CD4-positive, alpha-beta T cell treated with Interleukin-10 for 1 hour (primary cell): ENCODE results near the gene DSP.

Experiments used
- DNase-seq: peaks from one replicate; pipeline ENCODE4 v3.0.0-alpha.2; 2020

The DSP gene

DNA sequence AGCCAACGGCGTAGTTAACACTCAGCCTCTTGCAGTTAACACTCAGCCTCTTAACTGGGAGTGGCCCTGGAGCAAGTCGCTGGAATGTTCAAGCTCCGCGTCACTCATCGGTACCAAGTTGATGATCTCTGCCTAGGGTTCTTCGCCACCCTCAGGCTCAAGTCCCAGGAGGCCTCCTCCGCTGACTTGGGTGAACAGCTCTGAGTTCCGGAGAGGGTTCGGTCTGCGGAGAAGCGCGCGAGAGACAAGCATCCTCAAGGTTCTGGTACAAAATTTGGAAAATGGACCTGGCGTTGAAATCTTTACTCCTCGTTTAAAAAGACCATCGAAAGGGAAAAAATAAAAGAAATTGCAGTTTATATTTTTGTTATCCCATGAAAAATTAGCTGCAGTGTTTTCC, 876 bp upstream of the DSP start:
- DNase-seq: no peak

GRCh38 chr6:7542065-7542873, 798 bp downstream of the DSP start:
- no peak for DNase-seq

DNA sequence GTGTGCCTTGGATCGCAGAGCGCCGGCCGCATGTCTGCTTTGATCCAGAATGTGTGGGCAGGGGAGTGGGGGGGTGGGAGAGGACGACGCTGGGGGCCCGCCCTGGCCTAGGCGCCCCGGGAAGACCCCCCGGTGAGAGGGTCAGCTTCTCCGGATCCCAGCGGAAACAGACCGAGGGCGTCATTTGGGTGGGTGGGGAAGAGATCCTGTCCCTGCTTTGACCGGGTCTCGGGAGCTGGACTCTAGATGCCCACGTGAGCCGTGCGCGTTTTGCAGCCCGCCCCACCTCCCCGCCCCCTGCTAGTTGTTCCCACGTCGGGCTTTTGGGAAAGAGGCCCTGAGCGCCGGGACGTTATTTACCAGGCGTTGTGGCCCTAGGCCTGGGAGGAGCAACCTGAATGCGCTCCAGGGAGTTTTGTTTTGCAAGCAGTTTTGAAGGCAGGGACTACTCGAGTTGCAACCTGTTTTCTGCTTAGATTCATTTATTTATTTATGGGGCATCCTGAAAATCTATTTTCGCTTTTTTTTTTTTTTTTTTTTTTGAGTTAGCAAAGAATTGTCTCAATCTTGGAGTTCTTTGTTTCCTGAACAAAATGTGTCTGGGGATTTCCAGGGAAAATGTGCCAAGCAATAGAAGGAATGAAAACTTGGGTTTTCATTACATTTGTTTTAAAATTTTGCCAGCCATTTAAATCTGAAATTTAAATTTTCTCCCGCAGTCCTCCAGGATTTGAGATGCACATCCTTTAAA, 1.6 kb downstream of the DSP start:
- DNase-seq: no peak

- no peak for DNase-seq
Observed at GRCh38 chr6:7543789-7544424, 2.4 kb downstream of the DSP start.

DNA sequence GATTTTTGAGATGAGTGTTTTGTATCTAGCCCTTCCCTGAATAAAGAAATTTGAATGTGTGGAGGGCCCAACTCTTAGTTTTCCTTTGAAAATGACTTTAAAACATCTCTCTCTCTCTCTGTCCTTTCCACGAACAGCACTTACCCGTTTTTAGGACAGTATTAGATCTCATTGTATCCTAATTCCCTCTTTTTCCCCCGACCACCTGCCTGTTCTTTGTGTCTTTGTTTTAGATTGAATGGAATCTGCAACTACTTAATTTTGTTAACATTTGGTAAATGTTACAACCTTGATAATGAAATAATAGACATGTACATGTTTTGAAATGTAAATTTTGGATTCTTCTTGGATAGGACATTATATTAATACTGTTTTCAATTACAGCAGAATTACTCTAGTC, 3.1 kb downstream of the DSP start:
- DNase-seq: no peak

DNA sequence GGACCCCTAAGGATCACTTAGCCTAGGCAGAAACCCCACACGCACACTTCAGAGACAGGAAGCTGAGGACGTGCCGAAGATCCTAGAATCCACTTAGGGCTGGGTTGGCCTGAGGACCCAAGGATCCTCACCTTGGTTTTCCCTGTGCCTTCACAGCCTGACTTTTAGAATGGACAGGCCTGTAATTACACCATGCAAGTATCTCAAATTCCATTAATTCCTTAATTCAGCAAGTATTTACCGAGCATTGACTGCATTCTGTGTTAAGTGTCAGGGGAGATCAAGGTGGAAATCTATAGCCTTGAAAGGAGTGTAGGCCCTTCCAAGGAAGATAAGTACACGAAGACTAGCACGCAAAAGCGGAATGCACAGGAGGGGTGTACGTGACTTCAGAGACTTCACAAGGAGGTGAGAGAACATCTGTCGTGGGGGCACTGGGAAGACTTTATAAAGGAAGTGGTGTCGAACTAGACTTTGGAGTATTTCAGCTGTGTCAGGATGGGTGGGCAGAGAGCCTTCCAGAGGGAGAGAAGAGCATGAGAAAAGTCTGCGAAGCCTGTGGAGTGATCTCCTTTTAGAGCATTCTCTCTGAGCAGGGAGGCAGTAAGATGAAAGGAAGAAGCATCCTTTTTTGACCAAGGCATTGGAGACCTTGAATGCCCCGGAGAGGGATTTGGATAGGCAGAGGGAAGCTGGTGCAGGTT, 4.0 kb downstream of the DSP start:
- DNase-seq: no peak

- no peak for DNase-seq
Observed at GRCh38 chr6:7546020-7546369, 4.5 kb downstream of the DSP start.

DNA sequence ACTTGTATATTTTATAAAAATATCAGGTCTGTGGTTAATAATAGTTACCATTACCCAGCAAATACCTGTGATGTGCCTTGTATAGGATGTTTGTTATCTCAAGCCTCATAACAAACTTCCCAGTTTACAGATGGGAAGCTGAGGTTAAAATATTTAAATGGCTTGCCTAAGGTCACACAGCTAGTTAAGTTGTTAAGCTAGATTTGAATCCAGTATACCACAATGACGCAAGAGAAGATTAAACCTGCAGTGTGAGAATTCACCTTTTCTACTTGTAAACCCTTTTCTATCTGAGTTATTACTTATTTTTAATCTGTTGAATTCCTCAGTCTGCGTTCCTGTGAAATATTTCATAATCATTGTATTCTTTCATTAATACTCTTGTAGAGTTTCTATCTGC, 4.9 kb downstream of the DSP start:
- DNase-seq: no peak

DNA sequence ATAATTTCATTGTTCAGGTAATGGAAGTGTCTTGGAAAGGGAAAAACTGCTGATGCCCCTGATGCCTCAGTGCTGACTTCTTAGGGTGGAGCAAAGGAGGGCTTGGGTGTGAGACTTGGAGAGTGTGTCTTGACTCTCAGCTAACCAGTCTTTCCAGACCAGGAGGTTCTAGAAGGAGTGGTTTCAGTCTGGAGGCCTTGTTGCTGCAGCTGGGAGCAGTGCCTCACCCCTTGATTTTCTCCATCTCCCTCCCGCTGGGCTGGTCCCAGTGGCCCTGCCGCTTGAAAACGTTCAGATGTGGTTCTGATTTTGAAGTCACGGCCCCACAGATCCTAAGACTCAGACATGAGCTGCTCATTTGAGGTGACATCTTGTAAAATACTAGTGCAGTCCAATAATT, 5.4 kb downstream of the DSP start:
- DNase-seq: no peak

GRCh38 chr6:7547315-7547714, 5.8 kb downstream of the DSP start:
- DNase-seq: no peak

DNA sequence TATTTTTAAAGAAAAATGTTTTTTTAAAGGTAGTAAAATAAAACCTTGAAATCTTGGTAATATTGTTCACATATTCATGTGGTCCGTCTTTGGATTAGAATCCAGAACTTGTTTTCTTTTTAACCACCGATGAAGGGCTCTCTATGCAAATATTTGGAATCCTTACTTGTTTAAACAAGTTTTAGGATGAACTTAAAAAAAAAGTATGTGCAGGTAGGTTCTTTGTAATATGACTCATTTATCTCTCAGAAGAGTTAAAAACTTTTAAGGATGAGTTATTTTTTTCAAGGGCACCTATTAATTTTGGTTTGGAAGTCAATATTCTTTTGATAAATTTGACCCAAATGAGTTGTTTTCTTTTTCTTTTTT, 8.9 kb downstream of the DSP start:
- no peak for DNase-seq

- no peak for DNase-seq
Observed at GRCh38 chr6:7554533-7555275, 13.2 kb downstream of the DSP start.

DNA sequence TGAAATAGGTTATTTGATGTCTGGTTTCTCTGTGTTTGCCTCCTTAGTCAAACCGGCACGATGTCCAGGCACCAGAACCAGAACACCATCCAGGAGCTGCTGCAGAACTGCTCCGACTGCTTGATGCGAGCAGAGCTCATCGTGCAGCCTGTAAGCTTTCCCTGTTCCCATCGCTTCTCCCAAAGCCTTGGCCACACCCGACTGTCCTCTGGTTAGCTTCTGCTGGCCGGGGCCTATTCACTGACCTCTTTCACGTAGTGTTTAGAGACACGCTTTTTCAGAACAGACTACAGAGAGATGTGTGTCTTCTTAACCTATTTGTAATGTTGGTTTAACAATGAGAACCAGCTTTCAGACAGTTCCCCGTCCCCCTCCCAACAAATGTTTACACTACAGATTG, 14.2 kb downstream of the DSP start:
- no peak for DNase-seq

DNA sequence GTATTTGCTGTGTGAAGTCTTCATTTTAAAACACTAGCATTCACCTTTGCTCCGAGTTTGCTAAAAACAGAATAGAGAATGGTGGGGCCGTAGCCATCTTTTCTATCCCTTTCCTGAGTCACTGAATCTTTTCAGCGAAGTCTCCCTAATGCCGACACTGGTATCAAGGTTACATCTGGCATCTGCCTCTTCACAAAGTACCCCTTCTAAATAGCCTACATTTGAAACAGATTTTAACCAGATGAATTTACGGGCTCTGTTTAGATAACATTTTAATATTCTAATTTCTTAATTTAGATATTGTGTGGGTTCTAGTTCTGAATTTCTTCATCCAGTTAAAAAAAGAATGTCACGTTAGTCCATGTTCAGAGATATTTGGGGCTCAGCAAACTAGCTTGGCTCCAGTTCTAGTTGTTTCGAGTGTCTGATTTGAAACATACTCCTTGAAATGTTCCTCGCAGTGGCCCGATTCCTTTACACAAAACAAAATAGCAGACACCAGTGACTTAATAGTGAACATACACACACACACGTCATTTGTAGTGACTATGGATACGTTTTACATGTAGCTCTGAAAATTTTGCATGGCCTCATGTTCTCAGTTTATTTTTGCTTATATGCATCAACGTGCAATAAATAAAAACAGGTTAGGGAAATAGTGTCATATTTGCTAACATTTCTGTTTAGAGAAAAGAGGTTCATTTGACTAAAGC, 15.1 kb downstream of the DSP start:
- DNase-seq: no peak

- no peak for DNase-seq
Observed at GRCh38 chr6:7557652-7558051, 16.2 kb downstream of the DSP start.

DNA sequence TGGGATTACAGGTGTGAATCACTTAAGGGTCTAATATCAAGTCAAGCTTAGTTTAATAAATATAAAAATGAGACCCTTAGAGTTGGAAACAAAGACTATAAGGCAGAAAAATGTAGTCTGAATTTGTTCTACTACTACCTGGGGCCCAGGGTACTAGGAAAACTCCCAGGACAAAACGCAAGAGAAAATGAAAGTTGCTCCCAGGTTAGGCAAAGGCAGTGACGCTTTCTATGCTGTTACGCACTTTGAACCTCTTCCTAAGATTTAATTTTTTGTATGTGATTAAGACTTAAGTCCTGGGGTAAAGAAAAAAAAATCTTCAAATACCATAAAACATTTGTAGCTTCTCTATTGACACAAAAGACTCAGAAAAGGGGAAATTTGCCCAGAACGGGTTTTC, 17.3 kb downstream of the DSP start:
- DNase-seq: no peak

- no peak for DNase-seq
Observed at GRCh38 chr6:7559196-7559595, 17.7 kb downstream of the DSP start.

DNA sequence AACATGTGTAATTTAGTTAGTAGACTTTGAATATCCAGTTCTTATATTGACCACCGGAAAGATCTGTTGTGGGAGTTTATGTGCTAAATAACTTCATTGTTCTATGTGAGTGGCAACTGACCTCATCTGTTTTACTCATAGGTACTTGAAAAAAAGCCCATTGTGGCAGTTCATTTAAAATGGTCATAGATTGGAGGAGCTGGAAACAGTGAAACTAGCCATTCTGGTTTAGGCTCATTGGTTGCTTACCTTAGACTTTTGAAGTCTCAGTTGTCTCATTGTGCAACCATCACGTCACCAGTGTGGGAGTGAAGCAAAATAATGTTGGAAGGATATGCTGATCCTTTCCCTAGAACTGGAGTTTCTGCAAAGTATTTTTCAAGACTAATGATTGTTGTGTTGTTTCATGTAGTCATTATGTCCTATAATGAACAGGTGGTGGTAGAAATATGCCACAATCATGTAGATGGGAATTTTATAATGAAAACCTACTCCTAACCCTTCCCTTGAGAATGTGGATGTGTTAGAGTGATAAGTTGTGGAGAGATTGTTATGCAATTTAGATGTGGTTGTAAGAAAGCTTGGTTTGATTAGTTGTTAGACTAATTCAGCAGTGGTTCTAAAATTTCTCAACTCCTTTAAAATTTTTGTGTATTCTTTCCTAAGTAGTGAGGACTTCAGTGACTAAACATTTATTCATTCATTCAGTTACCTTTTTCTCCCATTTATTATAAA, 18.3 kb downstream of the DSP start:
- DNase-seq: no peak

DNA sequence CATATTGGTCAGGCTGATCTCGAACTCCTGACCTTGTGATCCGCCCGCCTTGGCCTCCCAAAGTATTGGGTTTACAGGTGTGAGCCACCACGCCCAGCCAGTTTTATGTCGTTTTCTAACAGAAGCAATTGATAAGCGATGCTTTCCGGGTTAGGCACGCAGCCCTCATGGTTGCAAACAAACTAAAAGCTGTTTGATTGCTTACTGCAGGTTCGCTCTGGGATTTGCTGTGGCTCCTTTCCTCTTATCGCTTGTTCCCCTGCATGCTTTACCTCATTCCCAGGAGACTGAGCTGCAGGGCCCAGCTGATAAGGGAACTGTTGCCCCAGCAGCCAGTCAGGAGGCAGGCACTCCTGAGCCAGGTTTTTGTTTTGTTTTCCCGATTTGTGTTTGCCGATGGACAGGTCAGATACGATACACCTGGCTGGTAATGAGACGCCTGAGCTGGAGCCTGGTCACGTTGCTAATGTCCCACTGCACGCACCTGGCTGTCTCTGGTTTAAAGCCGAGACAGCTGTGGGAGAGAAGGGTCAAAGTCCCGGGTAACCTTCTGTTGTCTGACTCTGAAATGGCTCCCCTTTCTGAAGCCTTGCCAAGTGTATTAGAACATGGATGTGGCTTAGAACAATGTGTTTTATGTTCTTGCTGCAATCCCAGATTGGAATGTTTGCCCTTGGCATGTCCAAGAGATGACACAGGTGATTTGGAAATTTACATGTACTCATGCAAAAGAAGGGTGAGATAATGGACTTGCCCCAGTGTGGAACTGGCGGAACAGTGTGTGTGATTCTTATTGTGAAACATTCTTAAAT, 19.9 kb downstream of the DSP start:
- no peak for DNase-seq

DNA sequence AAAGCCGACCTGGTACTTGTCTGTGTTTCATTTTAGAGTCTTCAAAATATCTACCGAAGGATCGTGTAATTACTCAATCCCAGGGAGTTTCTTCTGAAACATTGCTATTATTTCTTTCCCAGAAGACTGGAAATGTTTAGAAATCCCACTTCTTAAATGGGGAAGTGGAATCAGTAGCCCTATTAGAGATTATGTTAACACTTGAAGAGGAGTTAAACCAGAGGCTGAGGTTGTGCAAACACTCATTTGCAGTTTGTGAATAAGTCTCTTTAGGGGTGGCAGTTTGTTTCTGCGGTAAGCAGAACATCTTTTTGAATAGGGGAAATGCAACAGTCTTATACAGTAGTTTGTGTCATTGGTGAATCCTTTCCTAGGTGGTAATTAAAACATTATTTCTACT, 21.3 kb downstream of the DSP start:
- no peak for DNase-seq

DNA sequence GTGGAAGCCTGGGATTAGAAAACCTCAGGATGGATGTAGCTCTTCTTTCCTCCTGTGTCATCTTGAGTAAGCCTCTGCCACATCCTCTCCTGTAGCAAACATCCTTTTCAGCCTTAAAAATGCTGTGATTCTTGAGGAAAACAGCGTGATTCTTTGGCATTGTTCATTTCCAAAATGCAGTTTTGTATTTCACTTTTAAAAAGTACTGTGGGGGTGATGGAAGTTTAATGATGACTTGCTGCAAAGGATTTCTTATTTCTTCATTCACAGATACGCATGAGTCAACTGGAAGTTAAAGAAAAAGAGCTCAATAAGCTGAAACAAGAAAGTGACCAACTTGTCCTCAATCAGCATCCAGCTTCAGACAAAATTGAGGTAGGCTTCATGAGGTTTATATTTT, 24.6 kb downstream of the DSP start:
- DNase-seq: no peak
